H1 (cell line): ENCODE data around the gene SEMA6A. TPM values are rescaled to one million over a fixed set of nuclear protein-coding genes. Genes with fewer than 3 reads are reported as not detected.

Experiments
- CTCF ChIA-PET: fragments of 300-600 bp; sonication (Branson Sonifier 250); formaldehyde crosslinking; loops from one replicate; lab custom pipeline; 2021; ENCODE audit not compliant: partially characterized antibody; lab: Charles Lee
- POLR2A ChIA-PET: fragments of 300-600 bp; sonication (Branson Sonifier 250); formaldehyde crosslinking; loops from one replicate; lab custom pipeline; 2021; ENCODE audit warnings: inconsistent platforms; ENCODE audit not compliant: partially characterized antibody; lab: Charles Lee
- DNase-seq, 2 experiments: peaks; one replicate each; pipeline versions ENCODE4 v3.0.0 to v3.0.0-alpha.2; 2010 to 2022; ENCODE audit warnings: low spot score in 2 of 2, low read depth in 1 of 2, mixed read lengths in 1 of 2
- FAIRE-seq: peaks from 2 replicates; lab custom pipeline; 2011; peaks lifted over from hg19 to GRCh38; lab: Jason Lieb, UNC
- H2AFZ ChIP-seq: 2 replicates; pipeline ENCODE4 v1.8.1; 2012; ENCODE audit warnings: low read length, inconsistent platforms
- H2AK5ac ChIP-seq: 2 replicates; pipeline ENCODE4 v1.6.1; 2013; ENCODE audit warnings: low read depth, low read length
- H2BK120ac ChIP-seq: replicated peaks from 2 replicates; pipeline ENCODE3; 2013; ENCODE audit warnings: low read depth, low read length, inconsistent platforms
- H2BK12ac ChIP-seq: 2 replicates; pipeline ENCODE4 v1.6.1; 2013; ENCODE audit warnings: low read depth, low read length
- H2BK15ac ChIP-seq: 2 replicates; pipeline ENCODE4 v1.6.1; 2013; ENCODE audit warnings: low read length
- H2BK20ac ChIP-seq: 2 replicates; pipeline ENCODE4 v1.6.1; 2013; ENCODE audit warnings: low read length
- H2BK5ac ChIP-seq: 2 replicates; pipeline ENCODE4 v1.6.1; 2013; ENCODE audit warnings: low read depth, low read length
- H3K14ac ChIP-seq: 2 replicates; pipeline ENCODE4 v1.6.1; 2013; ENCODE audit warnings: inconsistent platforms; ENCODE audit not compliant: insufficient read length
- H3K18ac ChIP-seq: 2 replicates; pipeline ENCODE4 v1.6.1; 2013; ENCODE audit warnings: low read length; ENCODE audit errors: extremely low read depth
- H3K23ac ChIP-seq: 2 replicates; pipeline ENCODE4 v1.6.1; 2013; ENCODE audit warnings: inconsistent platforms; ENCODE audit not compliant: insufficient read length
- H3K23me2 ChIP-seq: 2 replicates; pipeline ENCODE4 v1.6.1; 2013; ENCODE audit warnings: low read depth, low read length
- H3K27ac ChIP-seq: 2 replicates; pipeline ENCODE4 v1.6.1; 2011; ENCODE audit warnings: low read depth, low read length, inconsistent platforms
- H3K27me3 ChIP-seq, 4 experiments: replicated peaks in 1 of 4; 1 replicate in 1 of 4; 2 replicates in 3 of 4; pipeline versions ENCODE4 v1.6.1 to v1.8.1; 2011 to 2013; ENCODE audit warnings: low read length in 3 of 4, mild to moderate bottlenecking in 3 of 4, inconsistent platforms in 2 of 4, mixed read lengths in 2 of 4, moderate library complexity in 1 of 4; ENCODE audit not compliant: control insufficient read depth in 3 of 4, insufficient read depth in 3 of 4; ENCODE audit errors: extremely low read depth in 1 of 4
- H3K36me3 ChIP-seq, 4 experiments: 2 replicates each; pipeline versions ENCODE4 v1.6.1 to v1.8.1; 2011 to 2013; ENCODE audit warnings: mild to moderate bottlenecking in 4 of 4, low read length in 3 of 4, moderate library complexity in 2 of 4, control low read depth in 1 of 4, inconsistent platforms in 1 of 4; ENCODE audit not compliant: insufficient read depth in 4 of 4, control insufficient read depth in 2 of 4
- H3K4ac ChIP-seq: replicated peaks from 2 replicates; pipeline ENCODE3; 2013; ENCODE audit warnings: low read length, low read depth, mixed read lengths, inconsistent platforms; ENCODE audit not compliant: insufficient read length
- H3K4me1 ChIP-seq, 4 experiments: replicated peaks in 1 of 4; 1 replicate in 1 of 4; 2 replicates in 3 of 4; pipeline versions ENCODE4 v1.6.1 to v1.8.1; 2011 to 2013; ENCODE audit warnings: low read length in 3 of 4, inconsistent platforms in 2 of 4, mixed read lengths in 1 of 4; ENCODE audit not compliant: insufficient read depth in 4 of 4, control insufficient read depth in 3 of 4
- H3K4me2 ChIP-seq, 2 experiments: 2 replicates each; pipeline versions ENCODE4 v1.6.1 to v1.8.1; 2011 to 2013; ENCODE audit warnings: low read depth in 2 of 2, low read length in 2 of 2, control low read depth in 1 of 2, inconsistent platforms in 1 of 2, mild to moderate bottlenecking in 1 of 2; ENCODE audit not compliant: insufficient read depth in 1 of 2
- H3K4me3 ChIP-seq, 4 experiments: fragments of 200-600, 300-600 bp in 1 of 4; sonication (generic), shearing (Covaris generic), sonication (Bioruptor Twin) in 1 of 4; 2 replicates each; pipeline versions ENCODE4 v1.5.1 to v1.8.1; 2011 to 2016; ENCODE audit warnings: low read length in 4 of 4, low read depth in 3 of 4, control low read depth in 2 of 4, inconsistent platforms in 2 of 4, mild to moderate bottlenecking in 2 of 4, mixed read lengths in 1 of 4, moderate library complexity in 1 of 4; ENCODE audit not compliant: insufficient read depth in 2 of 4; ENCODE audit errors: extremely low read depth in 1 of 4
- H3K56ac ChIP-seq: replicated peaks from 2 replicates; pipeline ENCODE3; 2013; ENCODE audit warnings: low read depth, mild to moderate bottlenecking, mixed read lengths, low read length, inconsistent platforms; ENCODE audit not compliant: insufficient read length
- H3K79me1 ChIP-seq: 2 replicates; pipeline ENCODE4 v1.6.1; 2013; ENCODE audit warnings: low read depth, low read length, control low read depth
- H3K79me2 ChIP-seq, 2 experiments: 2 replicates each; pipeline versions ENCODE4 v1.6.1 to v1.8.1; 2012 to 2013; ENCODE audit warnings: low read length in 2 of 2, mild to moderate bottlenecking in 2 of 2, inconsistent platforms in 1 of 2; ENCODE audit not compliant: insufficient read depth in 2 of 2, control insufficient read depth in 1 of 2
- H3K9ac ChIP-seq, 4 experiments: replicated peaks in 1 of 4; 1 replicate in 1 of 4; 2 replicates in 3 of 4; pipeline versions ENCODE4 v1.6.1 to v1.8.1; 2011 to 2013; ENCODE audit warnings: low read depth in 3 of 4, low read length in 3 of 4, control low read depth in 2 of 4, mild to moderate bottlenecking in 2 of 4, moderate library complexity in 2 of 4, inconsistent platforms in 1 of 4; ENCODE audit errors: extremely low read depth in 1 of 4
- H3K9me3 ChIP-seq, 2 experiments: 2 replicates each; pipeline versions ENCODE4 v1.6.1 to v1.8.1; 2012 to 2013; ENCODE audit warnings: mild to moderate bottlenecking in 2 of 2, moderate library complexity in 2 of 2, control low read depth in 1 of 2, inconsistent platforms in 1 of 2, low read depth in 1 of 2, low read length in 1 of 2, mixed read lengths in 1 of 2; ENCODE audit not compliant: insufficient read depth in 2 of 2
- H4K20me1 ChIP-seq, 2 experiments: replicated peaks in 1 of 2; 2 replicates each; pipeline versions ENCODE3 to v1.8.1; 2011 to 2013; ENCODE audit warnings: inconsistent platforms in 2 of 2, low read length in 2 of 2, mild to moderate bottlenecking in 1 of 2; ENCODE audit not compliant: insufficient read depth in 2 of 2, control insufficient read depth in 1 of 2
- H4K5ac ChIP-seq: 2 replicates; pipeline ENCODE4 v1.6.1; 2013; ENCODE audit warnings: low read length, low read depth, mixed read lengths, inconsistent platforms; ENCODE audit not compliant: insufficient read length
- H4K8ac ChIP-seq: 2 replicates; pipeline ENCODE4 v1.8.0; 2013; ENCODE audit warnings: mild to moderate bottlenecking, moderate library complexity, low read length, inconsistent platforms; ENCODE audit not compliant: insufficient read depth; ENCODE audit errors: extremely low read depth
- H4K91ac ChIP-seq: replicated peaks from 2 replicates; pipeline ENCODE3; 2013; ENCODE audit warnings: low read length, mixed read lengths, inconsistent platforms; ENCODE audit not compliant: insufficient read length
- CEBPB ChIP-seq: IDR thresholded peaks from 2 replicates; pipeline ENCODE4 v1.6.1; 2012; ENCODE audit warnings: low read depth, low read length
- SRF ChIP-seq: IDR thresholded peaks from 2 replicates; pipeline ENCODE4 v1.6.1; 2011; ENCODE audit warnings: mild to moderate bottlenecking, low read depth, low read length, moderate library complexity
- USF2 ChIP-seq: IDR thresholded peaks from 2 replicates; pipeline ENCODE4 v1.6.1; 2011; ENCODE audit warnings: low read length, improper control_type of control experiment
- WGBS, 2 experiments: shearing (Covaris generic) in 1 of 2; methylation state at CpG; one replicate each; pipeline versions ENCODE4 v1.1.6 to v1.1.7; 2013 to 2015; ENCODE audit warnings: low lambda C conversion rate in 2 of 2, mixed read lengths in 2 of 2, inconsistent platforms in 1 of 2, low coverage in 1 of 2, missing lambda C conversion rate in 1 of 2; ENCODE audit not compliant: insufficient replicate concordance in 2 of 2, insufficient coverage in 1 of 2, insufficient read length in 1 of 2; ENCODE audit errors: extremely low coverage in 1 of 2, missing lambda C conversion rate in 1 of 2; 5-methylcytosine and 5-hydroxymethylcytosine counted together
- polyA plus RNA-seq, 7 experiments: library from polyadenylated mRNA; depleted of rRNA in 3 of 7; stranded (reverse) in 5 of 7; unstranded in 2 of 7; fragments of >200 nt in 5 of 7; fragments of 200-250 nt in 2 of 7; gene quantifications; 1 replicate in 5 of 7; 2 replicates in 1 of 7; 4 replicates in 1 of 7; pipeline versions ENCODE4 v1.2.1 to v1.2.3, GENCODE V29; 2011 to 2013; ENCODE audit warnings: missing spikeins in 2 of 7, mixed read lengths in 2 of 7
- total RNA-seq: library from RNA; stranded (reverse); fragmentation: NEBNext Ultra II Directional; extraction: Animal tissue kit (Norgen Biotek cat#: 25700); gene quantifications from 2 replicates; pipeline ENCODE4 v1.2.1, GENCODE V29; 2021

SEMA6A gene
- total and polyA plus RNA-seq, 2 of the 8 experiments (the other 6 are each of a cell fraction or from before 2014, with no cell fraction given) = 78.3 to 277 TPM

GRCh38 chr5:116507051-116507537 is 67.5 kb downstream of the SEMA6A start:
- Histone ChIP-seq H3K4me3 (no peak overlapping the region), H2AK5ac (no peak overlapping the region), H4K5ac (no peak overlapping the region), H3K14ac (no peak overlapping the region), H3K23ac (no peak overlapping the region), H4K91ac (no peak overlapping the region), H4K20me1 (peaks cover 22 to 23% of the 10 kb centered on the region in 2 experiments), H3K27me3 (no peaks in the 10 kb centered on the region), H3K9me3 (no peaks in the 10 kb centered on the region), H3K18ac (no peak overlapping the region), H3K36me3 (peaks cover 6 to 30% (median 20%) of the 10 kb centered on the region in 4 experiments), H2BK120ac (no peak overlapping the region), H3K4ac (no peak overlapping the region), H2BK5ac (no peak overlapping the region), H3K79me1 (peaks cover 6% of the 10 kb centered on the region), H3K4me1 (peaks cover 0 to 20% (median 11%) of the 10 kb centered on the region in 4 experiments; a peak in 4 of 7 replicates), H3K27ac (no peak overlapping the region), H2AFZ (no peak overlapping the region), H3K9ac (no peak overlapping the region), H4K8ac (no peak overlapping the region), H2BK20ac (no peak overlapping the region), H3K23me2 (no peaks in the 10 kb centered on the region; the same call in none of the 2 replicates), H2BK12ac (no peak overlapping the region), H3K56ac (no peak overlapping the region), H3K4me2 (no peak overlapping the region; a peak in 1 of 4 replicates), H3K79me2 (peaks cover 56 to 100% of the 10 kb centered on the region in 2 experiments), H2BK15ac (no peak overlapping the region)
- DNase-seq (no peak), FAIRE-seq (no peak)
- CTCF ChIA-PET = interaction anchor here (0.6 to 1.0 kb wide), 2 partner anchors 8 to 9 kb away, joined by 3 to 4 read pairs; no protein-coding TSS in a partner anchor
- TF ChIP-seq USF2 (no peak), SRF (no peak), CEBPB (peak; percentile 89)
- POLR2A ChIA-PET = no interaction called here
- WGBS, 2 experiments = 71% methylated on average over 3 of the region's 3 CpGs; no CpG with 5 or more reads in 1 of the 2 experiments
